Vagina (tissue), 2 donors: Measurements from ENCODE around the gene CTR9.

Experiments
- POLR2A ChIP-seq, 2 donors: fragments of 450-650 bp; IDR thresholded peaks; one replicate each; pipeline ENCODE4 v1.6.1; 2017; ENCODE audit warnings: antibody characterized with exemption in 2 of 2, mild to moderate bottlenecking in 2 of 2, moderate library complexity in 2 of 2
- POLR2AphosphoS5 ChIP-seq, 2 donors: sonication (generic); formaldehyde crosslinking; IDR thresholded peaks; one replicate each; pipeline ENCODE4 v1.9.0; 2017; ENCODE audit warnings: antibody characterized with exemption in 2 of 2, mild to moderate bottlenecking in 2 of 2, low read depth in 1 of 2; ENCODE audit not compliant: insufficient read depth in 1 of 2
- TF ChIP-seq, protein P1 (sequence below), 3 experiments: fragments of 450-650 bp in 2 of 3; fragments of 200-600 bp in 1 of 3; sonication (generic) in 1 of 3; IDR thresholded peaks; one replicate each; pipeline ENCODE4 v1.5.1; 2017 to 2019; ENCODE audit warnings: antibody characterized with exemption in 3 of 3, mild to moderate bottlenecking in 2 of 3, moderate library complexity in 2 of 3

- TF ChIP-seq, protein P1, sequence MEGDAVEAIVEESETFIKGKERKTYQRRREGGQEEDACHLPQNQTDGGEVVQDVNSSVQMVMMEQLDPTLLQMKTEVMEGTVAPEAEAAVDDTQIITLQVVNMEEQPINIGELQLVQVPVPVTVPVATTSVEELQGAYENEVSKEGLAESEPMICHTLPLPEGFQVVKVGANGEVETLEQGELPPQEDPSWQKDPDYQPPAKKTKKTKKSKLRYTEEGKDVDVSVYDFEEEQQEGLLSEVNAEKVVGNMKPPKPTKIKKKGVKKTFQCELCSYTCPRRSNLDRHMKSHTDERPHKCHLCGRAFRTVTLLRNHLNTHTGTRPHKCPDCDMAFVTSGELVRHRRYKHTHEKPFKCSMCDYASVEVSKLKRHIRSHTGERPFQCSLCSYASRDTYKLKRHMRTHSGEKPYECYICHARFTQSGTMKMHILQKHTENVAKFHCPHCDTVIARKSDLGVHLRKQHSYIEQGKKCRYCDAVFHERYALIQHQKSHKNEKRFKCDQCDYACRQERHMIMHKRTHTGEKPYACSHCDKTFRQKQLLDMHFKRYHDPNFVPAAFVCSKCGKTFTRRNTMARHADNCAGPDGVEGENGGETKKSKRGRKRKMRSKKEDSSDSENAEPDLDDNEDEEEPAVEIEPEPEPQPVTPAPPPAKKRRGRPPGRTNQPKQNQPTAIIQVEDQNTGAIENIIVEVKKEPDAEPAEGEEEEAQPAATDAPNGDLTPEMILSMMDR (IDR thresholded peaks at IDR 0.05) = no peak
- no peak for TF ChIP-seq POLR2A (IDR thresholded peaks at IDR 0.05)
- TF ChIP-seq POLR2AphosphoS5 (IDR thresholded peaks at IDR 0.05; ENCODE audit: insufficient read depth in 1 of 2, low read depth in 1 of 2) = no peak
Observed at GRCh38 chr11:10823152-10823579, 72.1 kb downstream of the CTR9 start.
